ENCODE measurements around the gene MIA.
"Not testable (repeated sequence)": the region's sequence is repeated elsewhere in the genome, so short reads cannot be mapped to it uniquely, and the experiment has no call there.

Gene MIA

GRCh38 chr19:40803857-40804782 lies 28.8 kb downstream of the MIA start:
- no peak for DNase-seq (ENCODE audit: low spot score)

DNA sequence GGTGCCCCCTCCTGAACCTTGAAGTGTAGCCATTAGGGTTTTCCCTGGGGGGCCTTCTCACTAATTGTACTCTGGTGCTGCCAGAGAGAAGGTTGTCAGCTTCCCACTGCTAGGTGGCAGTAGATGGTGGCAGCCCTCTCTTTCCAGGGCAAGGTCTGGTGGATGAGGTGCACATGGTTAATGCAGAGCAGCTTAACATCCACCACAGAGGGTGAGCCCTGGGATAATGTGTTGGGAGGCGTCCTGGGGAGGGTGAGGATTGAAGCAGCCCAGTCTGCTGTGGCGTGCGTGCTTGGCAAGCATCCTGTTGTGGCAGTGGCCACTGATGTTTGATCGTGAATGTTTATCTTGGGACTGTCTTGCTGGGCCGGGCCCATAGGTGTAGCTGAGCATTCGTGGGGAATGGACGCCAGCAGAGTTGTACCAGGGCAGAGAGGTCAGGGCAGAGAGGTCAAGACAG lies 29.5 kb downstream of the MIA start:
- peak; percentile 53 for DNase-seq (ENCODE audit: low spot score)

- no peak for DNase-seq (ENCODE audit: low spot score)
These were observed 30.0 kb downstream of the MIA start for GRCh38 chr19:40805258-40805868.

DNA sequence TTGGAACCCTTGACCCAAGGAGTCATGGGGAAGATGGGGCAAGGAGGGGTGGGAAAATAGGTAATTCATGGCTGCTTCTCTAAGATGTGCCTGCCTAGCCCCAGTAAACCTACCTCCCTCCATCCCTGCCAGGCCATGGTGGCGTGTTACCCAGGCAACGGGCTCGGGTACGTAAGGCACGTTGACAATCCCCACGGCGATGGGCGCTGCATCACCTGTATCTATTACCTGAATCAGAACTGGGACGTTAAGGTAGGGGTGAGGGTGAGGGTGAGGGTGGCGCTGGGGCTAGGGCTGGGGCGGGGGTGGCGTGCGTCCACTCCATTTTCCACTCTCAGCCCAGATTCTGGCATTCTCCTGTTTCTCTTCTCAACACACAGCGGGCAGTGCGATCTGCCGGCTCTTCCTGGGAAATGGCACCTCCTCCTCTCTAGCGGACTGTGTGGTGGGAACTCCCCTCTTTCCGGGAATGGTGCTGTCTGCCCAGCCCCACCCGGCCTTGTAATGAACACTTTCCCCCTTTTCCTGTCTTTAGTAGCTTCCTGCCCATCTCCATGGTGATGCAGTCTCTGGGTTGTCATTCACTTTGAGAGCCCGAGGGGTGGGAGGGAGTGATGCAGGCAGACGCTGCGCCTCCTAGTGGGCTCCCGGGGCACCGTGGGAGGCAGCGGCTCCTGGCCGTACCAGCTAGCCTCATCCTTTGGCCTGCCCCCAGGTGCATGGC lies 31.3 kb downstream of the MIA start:
- DNase-seq (ENCODE audit: low spot score): peak; percentile 81

DNA sequence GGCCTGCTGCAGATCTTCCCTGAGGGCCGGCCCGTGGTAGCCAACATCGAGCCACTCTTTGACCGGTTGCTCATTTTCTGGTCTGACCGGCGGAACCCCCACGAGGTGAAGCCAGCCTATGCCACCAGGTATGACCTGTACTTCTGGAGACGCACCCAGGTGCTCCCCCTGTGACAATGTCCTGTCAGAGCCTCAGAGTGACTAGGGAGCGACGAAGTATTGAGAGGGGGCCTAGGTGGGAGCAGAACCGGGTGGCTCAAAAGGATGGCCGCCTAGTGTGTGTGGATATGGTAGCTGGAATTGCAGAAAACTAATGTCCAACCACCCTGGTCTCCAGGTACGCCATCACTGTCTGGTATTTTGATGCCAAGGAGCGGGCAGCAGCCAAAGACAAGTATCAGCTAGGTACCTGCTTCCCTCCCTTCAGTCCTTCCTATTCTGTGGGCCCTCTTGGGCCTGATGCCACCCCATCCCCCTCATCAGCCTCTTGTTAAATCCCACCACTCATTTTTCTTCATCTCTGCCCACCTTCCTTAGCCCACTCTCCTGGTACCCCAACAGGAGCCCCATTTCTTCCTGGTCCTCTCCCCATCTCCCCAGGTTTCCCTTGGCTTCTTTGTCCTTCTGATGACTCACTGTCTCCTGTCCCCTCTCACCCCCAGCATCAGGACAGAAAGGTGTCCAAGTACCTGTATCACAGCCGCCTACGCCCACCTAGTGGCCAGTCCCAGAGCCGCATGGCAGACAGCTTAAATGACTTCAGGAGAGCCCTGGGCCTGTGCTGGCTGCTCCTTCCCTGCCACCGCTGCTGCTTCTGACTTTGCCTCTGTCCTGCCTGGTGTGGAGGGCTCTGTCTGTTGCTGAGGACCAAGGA lies 32.1 kb downstream of the MIA start:
- DNase-seq (ENCODE audit: low spot score): peak; percentile 50

GRCh38 chr19:40808021-40808325 lies 32.7 kb downstream of the MIA start:
- DNase-seq (ENCODE audit: low spot score): no peak

GRCh38 chr19:40808497-40808896 lies 33.2 kb downstream of the MIA start:
- no peak for DNase-seq (ENCODE audit: low spot score)

GRCh38 chr19:40809358-40810086 lies 34.2 kb downstream of the MIA start:
- no peak for DNase-seq (ENCODE audit: low spot score)

GRCh38 chr19:40810160-40810559 lies 34.8 kb downstream of the MIA start:
- no peak for DNase-seq (ENCODE audit: low spot score)

DNA sequence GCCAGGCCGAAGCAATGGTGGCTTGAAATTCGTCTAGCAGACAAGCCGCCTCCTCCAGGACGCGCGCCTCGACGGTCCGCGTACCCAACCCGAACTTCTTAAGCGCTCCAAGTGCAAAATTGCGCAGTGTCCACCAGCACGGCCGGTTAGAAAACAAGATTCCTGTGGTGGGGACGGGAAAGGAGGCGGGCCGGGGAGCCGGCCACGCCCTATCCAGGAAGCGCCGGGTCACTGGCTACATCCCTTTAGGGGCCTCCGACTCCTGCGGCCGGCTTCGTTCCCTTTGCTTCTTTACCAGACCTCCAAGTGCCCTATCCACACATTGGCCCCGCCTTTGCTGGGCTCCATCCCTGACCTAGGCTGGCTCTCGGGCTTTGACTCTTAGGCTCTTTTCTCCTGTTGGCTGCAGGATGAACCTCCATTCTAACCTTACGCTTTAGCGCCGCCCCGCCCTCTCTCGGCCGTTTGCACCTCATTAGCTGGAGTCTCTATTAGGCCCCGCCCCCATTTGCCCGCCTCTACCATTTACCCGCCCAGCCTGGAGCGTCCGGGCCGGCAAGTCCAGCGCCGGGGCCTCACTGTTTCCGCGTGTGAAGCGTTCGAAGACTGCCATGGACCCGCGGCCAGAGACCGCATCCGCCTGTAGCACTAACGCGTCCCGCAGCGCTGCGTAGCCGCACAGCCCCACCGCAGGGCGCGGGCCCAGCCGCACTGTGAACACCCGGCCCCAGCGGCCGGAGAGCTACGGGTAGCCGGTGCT lies 35.5 kb downstream of the MIA start:
- DNase-seq (ENCODE audit: low spot score): not testable (repeated sequence)

- no peak for DNase-seq (ENCODE audit: low spot score)
These were observed 36.4 kb downstream of the MIA start for GRCh38 chr19:40811478-40812341.

DNA sequence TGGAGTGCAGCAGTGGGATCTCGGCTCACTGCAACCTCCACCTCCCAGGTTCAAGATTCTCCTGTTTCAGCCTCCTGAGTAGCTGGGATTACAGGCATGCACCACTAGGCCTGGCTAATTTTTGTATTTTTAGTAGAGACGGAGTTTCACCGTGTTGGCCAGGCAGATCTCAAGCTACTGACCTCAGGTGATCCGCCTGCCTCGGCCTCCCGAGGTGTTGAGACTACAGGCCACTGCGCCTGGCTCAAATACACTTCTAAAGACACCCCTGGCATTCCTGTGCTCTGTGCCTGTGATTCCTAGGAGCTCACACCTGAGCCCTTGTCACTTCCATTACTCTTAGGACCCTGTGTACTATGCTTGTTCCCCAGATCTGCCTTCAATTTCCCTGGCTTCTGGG lies 37.2 kb downstream of the MIA start:
- DNase-seq (ENCODE audit: low spot score): not testable (repeated sequence)

- no peak for DNase-seq (ENCODE audit: low spot score)
These were observed 37.9 kb downstream of the MIA start for GRCh38 chr19:40813182-40813581.

DNA sequence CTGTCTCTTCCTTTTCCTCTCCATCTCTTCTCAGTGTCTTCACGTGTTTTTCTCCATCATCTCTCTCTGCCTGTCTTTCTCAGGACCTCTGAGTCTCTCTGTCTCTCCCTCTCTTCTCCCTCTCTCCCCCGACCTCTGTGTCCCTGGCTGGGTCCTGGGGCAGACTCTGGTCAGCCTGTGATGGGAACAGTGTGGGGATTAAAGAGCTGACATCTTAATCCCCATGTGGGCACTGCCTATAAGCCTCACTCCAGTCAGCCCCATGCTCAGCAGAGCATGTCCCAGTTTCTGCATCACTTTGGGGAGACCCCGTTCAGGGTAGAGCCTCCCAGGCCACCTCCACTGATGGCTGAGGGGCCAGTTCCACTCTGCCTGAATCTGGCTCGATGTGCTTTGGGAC lies 39.9 kb downstream of the MIA start:
- no peak for DNase-seq (ENCODE audit: low spot score)

DNA sequence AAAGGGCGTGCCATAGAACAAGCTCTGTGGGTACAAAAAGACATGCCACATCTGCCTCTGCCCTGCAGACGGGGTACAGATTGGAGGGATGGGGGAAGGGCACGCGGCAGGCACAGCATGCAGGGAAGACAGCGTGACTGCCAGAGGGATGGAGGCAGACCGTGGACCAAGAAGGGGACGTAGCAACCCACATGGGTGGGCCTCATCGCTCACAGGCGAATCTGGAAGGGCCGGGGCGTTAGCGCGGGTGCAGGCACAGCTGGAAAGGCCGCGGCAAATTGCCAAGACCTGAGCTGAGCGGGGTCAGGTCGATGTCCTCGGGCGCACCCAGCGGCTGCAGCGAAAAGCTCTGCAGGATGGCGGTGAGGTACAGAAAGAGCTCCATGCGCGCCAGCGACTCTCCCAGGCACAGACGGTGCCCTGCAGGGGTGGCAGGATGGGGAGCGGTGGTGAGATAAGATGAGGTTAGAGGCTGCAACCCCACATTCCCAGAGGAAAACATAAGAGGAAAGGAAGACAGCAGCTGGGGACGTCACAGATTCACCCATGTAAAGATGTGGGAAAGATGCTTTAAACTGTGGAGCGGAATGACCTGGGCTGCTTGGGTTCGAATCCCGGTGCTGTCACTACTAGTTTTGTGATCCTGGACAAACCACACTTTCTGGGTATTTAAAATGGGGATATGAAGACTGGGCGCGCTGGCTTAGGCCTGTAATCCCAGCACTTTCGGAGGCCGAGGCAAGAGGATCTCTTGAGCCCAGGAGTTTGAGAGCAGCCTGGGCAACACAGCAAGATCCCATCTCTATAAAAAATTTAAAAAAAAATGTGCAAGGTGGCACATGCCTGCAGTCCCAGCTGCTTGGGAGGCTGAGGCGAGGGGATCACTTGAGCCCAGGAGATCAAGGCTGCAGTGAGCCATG lies 43.4 kb downstream of the MIA start:
- peak; percentile 67 for DNase-seq (ENCODE audit: low spot score)

DNA sequence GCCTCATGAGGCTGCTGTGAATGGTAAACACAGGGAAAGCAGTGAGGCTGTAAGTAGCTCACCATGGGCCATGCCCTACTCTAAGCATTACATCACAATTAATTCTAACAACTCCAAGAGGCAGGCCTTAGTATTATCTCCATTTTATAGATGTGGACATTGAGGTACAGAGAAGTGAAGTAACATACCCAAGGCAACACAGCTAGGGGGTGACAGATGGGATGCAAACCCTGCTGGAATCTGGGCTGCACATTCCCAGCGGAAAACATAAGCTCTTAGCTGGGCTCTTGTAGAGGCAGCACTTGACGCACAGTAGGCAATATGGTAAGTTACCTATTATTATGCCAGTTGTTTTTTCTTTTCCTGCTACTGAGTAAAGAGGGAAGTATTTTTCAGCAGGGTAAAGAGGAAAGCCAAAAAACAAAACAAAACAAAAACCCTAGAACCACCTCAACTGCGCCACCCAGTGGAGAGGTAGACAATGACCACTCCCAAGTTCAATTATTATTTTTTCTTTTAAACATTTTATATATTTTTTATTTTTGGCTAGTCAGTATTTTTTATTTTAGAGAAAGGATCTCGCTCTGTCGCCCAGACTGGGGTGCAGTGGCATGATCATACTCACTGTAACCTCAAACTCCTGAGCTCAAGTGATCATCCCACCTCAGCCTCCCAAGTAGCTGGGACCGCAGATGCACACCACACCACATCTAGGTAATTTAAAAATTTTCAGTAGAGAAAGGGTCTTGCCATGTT lies 44.3 kb downstream of the MIA start:
- DNase-seq (ENCODE audit: low spot score): not testable (repeated sequence)

DNA sequence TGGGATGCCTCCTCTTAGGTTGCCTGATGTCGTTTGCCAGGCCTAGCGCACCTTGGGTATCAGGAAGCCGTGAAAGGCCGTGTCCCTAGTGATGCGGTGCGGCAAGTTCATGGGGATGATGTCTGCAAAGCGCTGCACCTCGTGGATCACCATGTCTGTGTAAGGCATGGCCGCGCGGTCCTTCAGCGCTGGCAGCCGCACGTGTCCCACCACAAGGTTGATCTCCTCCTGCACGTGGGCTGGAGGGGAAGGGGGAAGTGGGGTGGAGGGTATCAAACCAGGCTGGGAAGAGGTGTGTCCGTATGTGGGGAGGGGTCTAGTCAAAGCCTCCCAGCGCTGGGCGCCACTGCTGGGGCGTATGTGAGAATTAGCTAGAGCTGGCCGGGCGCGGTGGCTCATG lies 46.8 kb downstream of the MIA start:
- DNase-seq (ENCODE audit: low spot score): no peak

Data from D341Med (cell line).